ENCODE results near the gene IRF8.

The IRF8 gene

DNA sequence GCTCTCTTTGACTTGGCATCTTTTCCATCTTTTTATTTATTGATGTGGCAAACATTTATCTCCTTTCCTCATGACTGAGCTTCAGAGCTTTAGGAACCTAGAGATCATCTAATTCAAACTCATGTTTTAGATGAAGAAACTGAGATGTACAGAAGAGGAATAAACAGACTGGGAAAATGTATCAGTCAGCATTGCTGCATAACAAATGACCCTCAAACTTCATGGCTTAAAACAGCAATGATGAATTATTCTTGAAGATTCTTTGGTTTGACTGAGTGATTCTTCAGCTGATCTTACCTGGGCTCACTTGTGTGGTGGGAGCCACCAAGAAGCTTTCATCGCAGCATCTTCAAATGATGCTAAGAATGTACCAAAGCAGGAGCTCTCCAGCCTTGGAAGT, 44.0 kb upstream of the IRF8 start:
- TF ChIP-seq TAF1 (IDR thresholded peaks at IDR 0.05; ENCODE audit: borderline replicate concordance, insufficient read depth, low read length) = no peak
- no peak for TF ChIP-seq SIN3A (IDR thresholded peaks at IDR 0.05; ENCODE audit: borderline replicate concordance, insufficient read depth, low read length)
- no peak for TF ChIP-seq FOXP2 (optimal IDR thresholded peaks at IDR 0.05; ENCODE audit: borderline replicate concordance, extremely low read depth, extremely low read length, insufficient read depth)
- no peak for TF ChIP-seq REST (IDR thresholded peaks at IDR 0.05; ENCODE audit: insufficient read depth in 1 of 2, low read depth in 2 of 2, low read length in 2 of 2)
- no peak for TF ChIP-seq POLR2AphosphoS5 (IDR thresholded peaks at IDR 0.05; ENCODE audit: low read depth, low read length)

GRCh38 chr16:85856079-85856478, 42.9 kb upstream of the IRF8 start:
- TF ChIP-seq TAF1 (IDR thresholded peaks at IDR 0.05; ENCODE audit: borderline replicate concordance, insufficient read depth, low read length) (no peak), SIN3A (IDR thresholded peaks at IDR 0.05; ENCODE audit: borderline replicate concordance, insufficient read depth, low read length) (no peak), REST (IDR thresholded peaks at IDR 0.05; ENCODE audit: insufficient read depth in 1 of 2, low read depth in 2 of 2, low read length in 2 of 2) (no peak), POLR2AphosphoS5 (IDR thresholded peaks at IDR 0.05; ENCODE audit: low read depth, low read length) (no peak), FOXP2 (optimal IDR thresholded peaks at IDR 0.05; ENCODE audit: borderline replicate concordance, extremely low read depth, extremely low read length, insufficient read depth) (no peak)

- TF ChIP-seq POLR2AphosphoS5 (IDR thresholded peaks at IDR 0.05; ENCODE audit: low read depth, low read length) = no peak
- TF ChIP-seq REST (IDR thresholded peaks at IDR 0.05; ENCODE audit: insufficient read depth in 1 of 2, low read depth in 2 of 2, low read length in 2 of 2) = no peak
- no peak for TF ChIP-seq SIN3A (IDR thresholded peaks at IDR 0.05; ENCODE audit: borderline replicate concordance, insufficient read depth, low read length)
- no peak for TF ChIP-seq FOXP2 (optimal IDR thresholded peaks at IDR 0.05; ENCODE audit: borderline replicate concordance, extremely low read depth, extremely low read length, insufficient read depth)
- no peak for TF ChIP-seq TAF1 (IDR thresholded peaks at IDR 0.05; ENCODE audit: borderline replicate concordance, insufficient read depth, low read length)
Measured at GRCh38 chr16:85856585-85856984, 42.4 kb upstream of the IRF8 start.

GRCh38 chr16:85857406-85857805, 41.6 kb upstream of the IRF8 start:
- TF ChIP-seq TAF1 (IDR thresholded peaks at IDR 0.05; ENCODE audit: borderline replicate concordance, insufficient read depth, low read length) (no peak), SIN3A (IDR thresholded peaks at IDR 0.05; ENCODE audit: borderline replicate concordance, insufficient read depth, low read length) (no peak)

DNA sequence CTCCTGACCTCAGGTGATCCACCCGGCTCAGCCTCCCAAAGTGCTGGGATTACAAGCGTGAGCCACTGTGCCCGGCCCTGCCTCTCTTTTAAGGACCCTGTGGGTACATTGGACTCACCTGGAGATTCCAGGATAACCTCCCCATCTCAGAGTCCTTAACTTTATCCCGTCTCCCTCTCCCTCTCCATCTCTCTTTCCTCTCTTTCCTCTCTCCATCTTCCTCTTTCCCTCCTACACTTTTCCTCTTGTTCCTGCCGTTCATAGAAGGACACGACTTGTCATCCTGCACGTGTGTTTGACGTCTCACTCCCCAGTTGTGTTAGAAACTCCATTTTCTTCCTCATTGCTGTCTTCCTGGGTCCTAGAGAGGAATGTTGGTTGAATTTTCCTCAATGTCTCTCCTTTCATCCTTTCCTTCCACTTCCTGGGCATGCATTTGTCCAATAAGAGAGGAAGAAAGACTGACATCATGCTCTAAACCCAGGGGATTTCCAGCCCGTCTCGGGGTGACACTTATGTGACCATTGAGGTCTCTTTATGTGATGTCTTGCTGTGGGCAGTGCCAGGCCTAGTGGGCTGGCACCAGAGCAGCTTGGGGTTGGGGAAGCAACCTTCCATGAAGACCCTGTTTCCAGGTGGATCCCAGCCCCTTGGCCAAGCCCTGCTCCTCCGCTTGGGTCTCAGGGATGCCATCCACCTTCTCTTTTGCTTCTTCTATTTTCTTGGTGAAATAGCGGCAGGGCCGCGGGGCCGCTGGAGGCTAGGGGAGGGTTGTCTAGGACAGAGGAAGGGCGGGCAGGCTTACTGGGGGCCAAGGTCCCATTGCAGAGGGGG, 39.8 kb upstream of the IRF8 start:
- TF ChIP-seq POLR2AphosphoS5 (IDR thresholded peaks at IDR 0.05; ENCODE audit: low read depth, low read length) (no peak), TAF1 (IDR thresholded peaks at IDR 0.05; ENCODE audit: borderline replicate concordance, insufficient read depth, low read length) (no peak), SIN3A (IDR thresholded peaks at IDR 0.05; ENCODE audit: borderline replicate concordance, insufficient read depth, low read length) (no peak), REST (IDR thresholded peaks at IDR 0.05; ENCODE audit: insufficient read depth in 1 of 2, low read depth in 2 of 2, low read length in 2 of 2) (no peak), FOXP2 (optimal IDR thresholded peaks at IDR 0.05; ENCODE audit: borderline replicate concordance, extremely low read depth, extremely low read length, insufficient read depth) (no peak)
